A673 (cell line): ENCODE results near the gene MGAT2. TPM values are rescaled to one million over a fixed set of nuclear protein-coding genes. Genes with fewer than 3 reads are reported as not detected.

Experiments
- BruUV-seq: library from RNA; stranded (reverse); fragments of 400-500 nt; replicated peaks from 2 replicates; lab custom pipeline; 2021; lab: Mats Ljungman, UMichigan
- CTCF ChIA-PET: fragments of 300-600 bp; sonication (Branson Sonifier 250); formaldehyde crosslinking; loops from one replicate; lab custom pipeline; 2022; ENCODE audit warnings: antibody characterized with exemption; lab: Charles Lee
- POLR2A ChIA-PET: fragments of 300-600 bp; sonication (Branson Sonifier 250); formaldehyde crosslinking; loops from one replicate; lab custom pipeline; 2022; ENCODE audit warnings: antibody characterized with exemption; ENCODE audit not compliant: low non-redundant PET; lab: Charles Lee
- DNase-seq: peaks from one replicate; pipeline ENCODE4 v3.0.0-alpha.2; 2015; ENCODE audit warnings: low spot score
- H3K27ac ChIP-seq: fragments of 200-600 bp; sonication (generic); 2 replicates; pipeline ENCODE4 v1.5.1; 2016; ENCODE audit warnings: mixed run types, low read depth, mild to moderate bottlenecking, mixed read lengths, antibody characterized with exemption, low read length; ENCODE audit not compliant: poor library complexity, severe bottlenecking
- H3K27me3 ChIP-seq: fragments of 200-600 bp; sonication (generic); replicated peaks from 2 replicates; pipeline ENCODE4 v1.6.1; 2017; ENCODE audit warnings: mixed run types, low read depth, mild to moderate bottlenecking, mixed read lengths, antibody characterized with exemption, low read length; ENCODE audit not compliant: insufficient read depth, poor library complexity
- H3K36me3 ChIP-seq: fragments of 200-600 bp; sonication (generic); 2 replicates; pipeline ENCODE4 v1.6.1; 2016; ENCODE audit warnings: mixed run types, mild to moderate bottlenecking, mixed read lengths, antibody characterized with exemption, low read length; ENCODE audit not compliant: insufficient read depth, poor library complexity, severe bottlenecking
- H3K4me1 ChIP-seq: fragments of 200-600 bp; sonication (generic); 2 replicates; pipeline ENCODE4 v1.6.1; 2017; ENCODE audit warnings: mixed run types, mild to moderate bottlenecking, mixed read lengths, antibody characterized with exemption, low read length; ENCODE audit not compliant: insufficient read depth, poor library complexity, severe bottlenecking
- H3K4me3 ChIP-seq: fragments of 200-600 bp; sonication (generic); 2 replicates; pipeline ENCODE4 v1.5.1; 2016; ENCODE audit warnings: low read depth, mixed run types, mild to moderate bottlenecking, mixed read lengths, low read length; ENCODE audit not compliant: poor library complexity, severe bottlenecking
- H3K9me3 ChIP-seq: fragments of 200-600 bp; sonication (generic); 2 replicates; pipeline ENCODE4 v1.6.1; 2016; ENCODE audit warnings: mixed run types, low read depth, mild to moderate bottlenecking, mixed read lengths, antibody characterized with exemption, low read length; ENCODE audit not compliant: poor library complexity, severe bottlenecking
- CTCF ChIP-seq: fragments of 300-800, 200-600 bp; sonication (generic); conservative IDR thresholded peaks from 2 replicates; pipeline ENCODE4 v1.5.1; 2017; ENCODE audit warnings: low read depth, mild to moderate bottlenecking, antibody characterized with exemption, low read length, moderate library complexity, mixed read lengths
- EZH2 ChIP-seq: fragments of 200-600 bp; sonication (generic); IDR thresholded peaks from 2 replicates; pipeline ENCODE4 v1.6.1; 2017; ENCODE audit warnings: borderline replicate concordance, low read depth, mild to moderate bottlenecking, mixed read lengths, antibody characterized with exemption, low read length; ENCODE audit not compliant: poor library complexity, severe bottlenecking
- intact Hi-C: fragments of 100-400 bp; cut with micrococcal nuclease; formaldehyde crosslinking; loops from one replicate; pipeline ENCODE4 v1.10.0; 2022; ENCODE audit not compliant: unreplicated experiment
- total RNA-seq: library from RNA; stranded (reverse); gene quantifications from 2 replicates; pipeline ENCODE4 v1.2.3, GENCODE V29; 2021

The MGAT2 gene
- total RNA-seq, 1 experiment from 2014 or later, result 37.3 TPM

- no peak for TF ChIP-seq CTCF
- no peak for TF ChIP-seq EZH2
- H3K4me1 ChIP-seq, result peaks cover 14% of the 10 kb centered on the region
- ChIA-PET POLR2A (no interaction called here), CTCF (interaction anchor here (0.5 to 1.7 kb wide), 9 partner anchors 10 to 228 kb away, joined by 3 to 23 read pairs (median 5); partner anchors contain the start of genes KLHDC2, MGAT2 and RPL36AL)
- peak within 1 kb of the TSS; percentile 95 for H3K4me3 ChIP-seq
- DNase-seq, result peak; percentile 78
- intact Hi-C loops, result loop anchor here (2.0 to 5.0 kb wide), 6 partner anchors 54 to 898 kb away; partner anchors contain the start of genes KLHDC2, MAP4K5, NEMF and POLE2
- H3K27me3 ChIP-seq, result no peaks in the 10 kb centered on the region
- TSS peak; percentile 16 for BruUV-seq
- H3K27ac ChIP-seq, result peak within 1 kb of the TSS; percentile 96
- peaks cover 6% of the 10 kb centered on the region for H3K36me3 ChIP-seq
- H3K9me3 ChIP-seq, result no peaks in the 10 kb centered on the region
Measured at GRCh38 chr14:49634547-49635334, 14.1 kb downstream of the MGAT2 start, which contains the start of gene DNAAF2. Gene DNAAF2 (minus strand): TSS chr14:49635244. CDS start chr14:49635149, 95 bp downstream.

GRCh38 chr14:49636866-49637265 lies 16.3 kb downstream of the MGAT2 start:
- TF ChIP-seq CTCF (no peak), EZH2 (no peak)
- no peaks in the 10 kb centered on the region for H3K27me3 ChIP-seq
- H3K27ac ChIP-seq, result no peak overlapping the region
- CTCF ChIA-PET, result no interaction called here
- no TSS peak for BruUV-seq
- no peak for DNase-seq
- H3K9me3 ChIP-seq, result no peaks in the 10 kb centered on the region
- POLR2A ChIA-PET, result no interaction called here
- intact Hi-C loops, result no loop called here
- H3K4me3 ChIP-seq, result no peak overlapping the region
- H3K4me1 ChIP-seq, result peaks cover 14% of the 10 kb centered on the region
- H3K36me3 ChIP-seq, result peaks cover 6% of the 10 kb centered on the region

- BruUV-seq, result no TSS peak
- H3K9me3 ChIP-seq, result no peaks in the 10 kb centered on the region
- TF ChIP-seq CTCF (no peak), EZH2 (no peak)
- no peak overlapping the region for H3K27ac ChIP-seq
- intact Hi-C loops, result no loop called here
- H3K36me3 ChIP-seq, result peaks cover 6% of the 10 kb centered on the region
- ChIA-PET POLR2A (no interaction called here), CTCF (no interaction called here)
- peaks cover 14% of the 10 kb centered on the region for H3K4me1 ChIP-seq
- no peaks in the 10 kb centered on the region for H3K27me3 ChIP-seq
- DNase-seq, result peak; percentile 40
- H3K4me3 ChIP-seq, result no peak overlapping the region
Measured at GRCh38 chr14:49637534-49638078, 17.0 kb downstream of the MGAT2 start.
